ENCODE results near the gene POC1A.

GRCh38 chr3:52029535-52029934, 124.7 kb downstream of the POC1A start:
- TF ChIP-seq CTCF (tag by site-specific recombination; IDR thresholded peaks at IDR 0.05) = no peak
- no peak for TF ChIP-seq ZNF558 (tag by site-specific recombination; IDR thresholded peaks at IDR 0.05)
- no peak for TF ChIP-seq ZNF530 (tag by site-specific recombination; IDR thresholded peaks at IDR 0.05; ENCODE audit: low read depth)
- TF ChIP-seq KLF9 (tag by site-specific recombination; IDR thresholded peaks at IDR 0.05; ENCODE audit: low read depth) = no peak
- no peak for TF ChIP-seq ATF2 (tag by site-specific recombination; IDR thresholded peaks at IDR 0.05; ENCODE audit: low read depth)
- no peak for TF ChIP-seq ZNF777 (tag by site-specific recombination; IDR thresholded peaks at IDR 0.05; ENCODE audit: borderline replicate concordance)
- no peak for TF ChIP-seq MYNN (tag by site-specific recombination; IDR thresholded peaks at IDR 0.05; ENCODE audit: borderline replicate concordance)
- TF ChIP-seq ZNF785 (tag by site-specific recombination; IDR thresholded peaks at IDR 0.05) = no peak
- no peak for TF ChIP-seq ZBTB17 (tag by site-specific recombination; IDR thresholded peaks at IDR 0.05)
- TF ChIP-seq PRDM6 (tag by site-specific recombination; IDR thresholded peaks at IDR 0.05) = no peak
- TF ChIP-seq REST (tag by site-specific recombination; IDR thresholded peaks at IDR 0.05) = no peak
- TF ChIP-seq ZBTB20 (tag by site-specific recombination; IDR thresholded peaks at IDR 0.05) = no peak
- no peak for TF ChIP-seq RBAK (tag by site-specific recombination; IDR thresholded peaks at IDR 0.05)
- no peak for TF ChIP-seq SETDB1 (IDR thresholded peaks at IDR 0.05; ENCODE audit: insufficient read length, low read length)

Data from HEK293 (cell line).